ENCODE data around the gene CAPN5.

CAPN5 gene

GRCh38 chr11:77138106-77138649 is 71.4 kb downstream of the CAPN5 start:
- DNase-seq, result no peak

GRCh38 chr11:77139201-77139600 is 72.4 kb downstream of the CAPN5 start:
- no peak for DNase-seq

GRCh38 chr11:77140231-77140851 is 73.6 kb downstream of the CAPN5 start:
- DNase-seq, result no peak

- no peak for DNase-seq
Measured at GRCh38 chr11:77141034-77141433, 74.3 kb downstream of the CAPN5 start.

GRCh38 chr11:77141475-77141874 is 74.7 kb downstream of the CAPN5 start:
- DNase-seq, result no peak

- DNase-seq, result no peak
Measured at GRCh38 chr11:77142091-77142975, 75.6 kb downstream of the CAPN5 start.

GRCh38 chr11:77143405-77144020 is 76.7 kb downstream of the CAPN5 start:
- no peak for DNase-seq

GRCh38 chr11:77144196-77144856 is 77.6 kb downstream of the CAPN5 start:
- DNase-seq, result no peak

GRCh38 chr11:77144857-77145428 is 78.2 kb downstream of the CAPN5 start:
- no peak for DNase-seq

GRCh38 chr11:77146261-77147035 is 79.7 kb downstream of the CAPN5 start:
- DNase-seq, result no peak

- no peak for DNase-seq
Measured at GRCh38 chr11:77147036-77147315, 80.2 kb downstream of the CAPN5 start.

GRCh38 chr11:77147668-77148321 is 81.0 kb downstream of the CAPN5 start:
- peak; percentile 12 for DNase-seq

- DNase-seq, result no peak
Measured at GRCh38 chr11:77148963-77149715, 82.4 kb downstream of the CAPN5 start.

- no peak for DNase-seq
Measured at GRCh38 chr11:77149716-77150392, 83.1 kb downstream of the CAPN5 start.

GRCh38 chr11:77150836-77151235 is 84.1 kb downstream of the CAPN5 start:
- no peak for DNase-seq

GRCh38 chr11:77151804-77152509 is 85.2 kb downstream of the CAPN5 start:
- DNase-seq, result peak; percentile 68

- no peak for DNase-seq
Measured at GRCh38 chr11:77152846-77153245, 86.1 kb downstream of the CAPN5 start.

- no peak for DNase-seq
Measured at GRCh38 chr11:77153276-77154185, 86.8 kb downstream of the CAPN5 start.
